ENCODE measurements around the gene TBL2. TPM values are rescaled to one million over a fixed set of nuclear protein-coding genes. Genes with fewer than 3 reads are reported as not detected.

TBL2 gene
- total RNA-seq, 2 experiments from 2014 or later = 36.9 to 47.9 TPM

GRCh38 chr7:73606801-73607691 lies 28.7 kb upstream of the TBL2 start:
- no peaks in the 10 kb centered on the region for H4K20me1 ChIP-seq (ENCODE audit: insufficient read depth, low read length)
- no peak for TF ChIP-seq EZH2phosphoT487 (IDR thresholded peaks at IDR 0.05; ENCODE audit: borderline replicate concordance, low read depth, low read length)
- TF ChIP-seq CTCF (conservative IDR thresholded peaks at IDR 0.05; ENCODE audit: low read length) = peak; percentile 96
- no peak overlapping the region for H3K4me2 ChIP-seq (ENCODE audit: low read length)
- H3K9me2 ChIP-seq (ENCODE audit: insufficient read depth, low read length) = no peaks in the 10 kb centered on the region
- H3K9me3 ChIP-seq (ENCODE audit: low read length) = no peaks in the 10 kb centered on the region
- H2AFZ ChIP-seq (ENCODE audit: low read length) = no peak overlapping the region
- no peak overlapping the region for H3K4me3 ChIP-seq (ENCODE audit: low read depth, low read length, poor library complexity, severe bottlenecking)
- H3K27ac ChIP-seq (ENCODE audit: low read depth, low read length, poor library complexity, severe bottlenecking) = no peak overlapping the region
- no peaks in the 10 kb centered on the region for H3K79me2 ChIP-seq (ENCODE audit: insufficient read depth, low read depth, low read length)
- H3K4me1 ChIP-seq (ENCODE audit: insufficient read depth, low read length, poor library complexity, severe bottlenecking) = no peaks in the 10 kb centered on the region
- POLR2A ChIA-PET = interaction anchor here (0.6 kb wide), 1 partner anchor 1386 kb away, joined by 7 read pairs; no protein-coding TSS in a partner anchor
- intact Hi-C loops (cut with micrococcal nuclease; ENCODE audit: unreplicated experiment) = loop anchor here (1.0 to 2.0 kb wide), 4 partner anchors 60 to 248 kb away; partner anchors contain the start of gene VPS37D
- no peaks in the 10 kb centered on the region for H3K36me3 ChIP-seq (ENCODE audit: insufficient read depth, low read length)
- CTCF ChIA-PET (ENCODE audit: unreplicated experiment) = interaction anchor here (0.6 to 1.0 kb wide), 4 partner anchors 80 to 131 kb away, joined by 3 to 7 read pairs (median 4); partner anchors contain the start of genes ABHD11 and STX1A
- DNase-seq (ENCODE audit: low spot score) = peak; percentile 74
- BruUV-seq (replicated peaks) = no TSS peak

- Histone ChIP-seq H2AFZ (ENCODE audit: low read length) (no peak overlapping the region), H3K4me3 (ENCODE audit: low read depth, low read length, poor library complexity, severe bottlenecking) (no peak overlapping the region), H3K9me2 (ENCODE audit: insufficient read depth, low read length) (no peaks in the 10 kb centered on the region), H3K79me2 (ENCODE audit: insufficient read depth, low read depth, low read length) (no peaks in the 10 kb centered on the region), H3K36me3 (ENCODE audit: insufficient read depth, low read length) (no peaks in the 10 kb centered on the region), H3K27ac (ENCODE audit: low read depth, low read length, poor library complexity, severe bottlenecking) (no peak overlapping the region), H3K9me3 (ENCODE audit: low read length) (no peaks in the 10 kb centered on the region), H3K4me1 (ENCODE audit: insufficient read depth, low read length, poor library complexity, severe bottlenecking) (no peaks in the 10 kb centered on the region), H4K20me1 (ENCODE audit: insufficient read depth, low read length) (no peaks in the 10 kb centered on the region), H3K4me2 (ENCODE audit: low read length) (no peak overlapping the region)
- POLR2A ChIA-PET = no interaction called here
- DNase-seq (ENCODE audit: low spot score) = no peak
- no TSS peak for BruUV-seq (replicated peaks)
- intact Hi-C loops (cut with micrococcal nuclease; ENCODE audit: unreplicated experiment) = loop anchor here (2.0 kb wide), 1 partner anchor 129 kb away; no protein-coding TSS in a partner anchor
- CTCF ChIA-PET (ENCODE audit: unreplicated experiment) = interaction anchor here (0.7 kb wide), 1 partner anchor 23 kb away, joined by 3 read pairs; no protein-coding TSS in a partner anchor
- TF ChIP-seq CTCF (conservative IDR thresholded peaks at IDR 0.05; ENCODE audit: low read length) (no peak), EZH2phosphoT487 (IDR thresholded peaks at IDR 0.05; ENCODE audit: borderline replicate concordance, low read depth, low read length) (no peak)
These were observed 27.3 kb upstream of the TBL2 start for GRCh38 chr7:73605601-73606220.

Data from OCI-LY7 (cell line).